Large intestine (tissue), 3 donors: ENCODE data around the gene SLC49A3. TPM values are rescaled to one million over a fixed set of nuclear protein-coding genes. Genes with fewer than 3 reads are reported as not detected.

ENCODE experiments used
- DNase-seq, 2 donors: peaks; one replicate each; pipeline versions ENCODE4 v3.0.0 to v3.0.0-alpha.2; 2013
- H3K27ac ChIP-seq: one replicate; pipeline ENCODE4 v1.5.1; 2013; ENCODE audit warnings: low read length
- H3K27me3 ChIP-seq: 2 replicates; pipeline ENCODE4 v1.6.1; 2013; ENCODE audit warnings: low read length; ENCODE audit not compliant: control insufficient read depth, insufficient read depth
- H3K36me3 ChIP-seq: 2 replicates; pipeline ENCODE4 v1.6.1; 2013; ENCODE audit warnings: low read length; ENCODE audit not compliant: control insufficient read depth, insufficient read depth
- H3K4me1 ChIP-seq: one replicate; pipeline ENCODE4 v1.6.1; 2013; ENCODE audit warnings: low read length; ENCODE audit not compliant: control insufficient read depth, insufficient read depth
- H3K4me3 ChIP-seq: one replicate; pipeline ENCODE4 v1.5.1; 2013; ENCODE audit warnings: low read length
- H3K9me3 ChIP-seq: one replicate; pipeline ENCODE4 v1.6.1; 2013; ENCODE audit warnings: mild to moderate bottlenecking, low read depth, low read length, moderate library complexity; ENCODE audit not compliant: control insufficient read depth
- WGBS: methylation state at CpG from one replicate; pipeline ENCODE4 v1.1.5; 2013; ENCODE audit warnings: low lambda C conversion rate; ENCODE audit not compliant: insufficient coverage; 5-methylcytosine and 5-hydroxymethylcytosine counted together
- polyA plus RNA-seq: library from polyadenylated mRNA; unstranded; fragments of 120-200 nt; gene quantifications from one replicate; pipeline ENCODE4 v1.2.1, GENCODE V29; 2013

The SLC49A3 gene
- polyA plus RNA-seq, 1 donor, result 4.6 TPM

DNA sequence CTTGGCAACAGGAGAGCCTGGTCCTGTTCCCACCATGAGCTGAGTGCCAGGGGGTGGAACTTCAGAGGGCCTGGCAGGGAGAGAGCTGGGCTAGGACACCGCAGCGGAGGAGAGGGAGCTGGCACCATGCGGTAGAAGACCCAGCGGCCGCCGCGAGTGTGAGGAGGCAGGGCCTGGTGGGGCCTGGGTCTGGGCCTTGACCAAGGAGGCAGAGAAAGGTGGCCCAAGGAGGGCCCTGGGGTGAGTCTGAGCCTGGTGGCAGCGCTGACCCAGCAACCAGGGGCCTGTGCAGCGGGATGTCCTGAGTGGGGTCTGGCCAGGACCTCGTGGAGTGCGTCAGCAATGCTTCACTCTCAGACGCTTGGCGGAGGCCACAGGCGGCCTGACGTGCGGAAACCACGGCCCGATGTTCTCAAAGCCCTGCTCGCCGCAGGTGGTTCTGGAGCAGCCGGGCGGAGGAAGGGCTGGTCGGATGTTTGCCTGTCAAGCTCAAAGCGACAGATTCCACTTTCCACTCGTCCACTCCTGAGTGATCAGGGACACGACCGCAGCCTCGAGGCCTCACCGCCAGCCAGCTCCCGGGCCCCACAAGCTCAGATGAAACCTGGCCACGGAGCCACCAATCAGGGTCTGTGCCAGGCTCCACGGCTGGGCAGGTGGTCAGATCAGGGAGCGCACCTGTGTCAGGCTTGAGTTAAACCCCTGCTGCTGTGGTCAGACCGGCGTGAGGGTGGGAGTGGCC lies 35.7 kb downstream of the SLC49A3 start:
- Histone ChIP-seq H3K4me3 (no peak overlapping the region), H3K36me3 (no peaks in the 10 kb centered on the region), H3K27me3 (peaks cover 59% of the 10 kb centered on the region), H3K27ac (no peak overlapping the region), H3K4me1 (no peaks in the 10 kb centered on the region), H3K9me3 (peaks cover 10% of the 10 kb centered on the region)
- WGBS, result no CpG with 5 or more reads among the region's 35 CpGs
- DNase-seq, result no peak

DNA sequence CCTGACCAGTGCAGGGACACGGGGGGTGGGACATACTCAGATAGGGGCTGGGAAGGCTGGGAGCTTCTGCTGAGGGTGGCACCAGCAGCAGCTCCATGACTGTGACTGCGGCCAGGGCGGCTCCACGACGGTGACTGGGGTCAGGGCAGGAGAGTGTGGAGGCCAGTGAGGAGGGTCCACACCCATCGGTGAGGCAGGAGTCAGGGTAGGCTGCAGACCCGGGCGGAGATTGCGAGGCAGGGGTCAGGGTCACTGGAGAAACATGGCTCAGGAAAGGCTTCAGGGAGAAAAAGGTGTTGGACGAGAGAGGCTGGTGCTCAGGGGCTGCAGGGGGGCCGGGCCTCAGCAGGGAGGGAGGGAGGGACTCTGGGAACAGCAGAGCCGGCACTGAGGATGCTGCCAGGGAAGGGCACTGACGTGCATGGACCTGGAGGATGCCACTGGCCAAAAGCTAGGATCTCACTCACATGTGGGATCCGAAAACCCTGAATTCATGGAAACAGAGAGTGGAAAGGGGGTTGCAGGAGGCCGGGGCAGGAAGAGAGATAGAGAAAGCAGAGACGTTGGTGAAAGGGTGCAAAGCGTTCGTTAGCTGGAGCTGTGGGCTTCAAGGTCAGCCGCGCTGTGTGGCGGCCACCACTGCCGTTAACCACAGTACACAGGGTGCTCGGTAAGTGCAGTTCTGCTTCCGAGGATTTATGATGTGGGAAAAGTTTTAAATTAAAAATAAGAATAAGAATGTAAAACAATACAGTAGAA lies 36.9 kb downstream of the SLC49A3 start:
- no peak for DNase-seq
- Histone ChIP-seq H3K27ac (no peak overlapping the region), H3K27me3 (peaks cover 64% of the 10 kb centered on the region), H3K36me3 (no peaks in the 10 kb centered on the region), H3K4me3 (no peak overlapping the region), H3K9me3 (peaks cover 8% of the 10 kb centered on the region), H3K4me1 (no peaks in the 10 kb centered on the region)
- WGBS, result 51% methylated on average over 4 of the region's 24 CpGs

DNA sequence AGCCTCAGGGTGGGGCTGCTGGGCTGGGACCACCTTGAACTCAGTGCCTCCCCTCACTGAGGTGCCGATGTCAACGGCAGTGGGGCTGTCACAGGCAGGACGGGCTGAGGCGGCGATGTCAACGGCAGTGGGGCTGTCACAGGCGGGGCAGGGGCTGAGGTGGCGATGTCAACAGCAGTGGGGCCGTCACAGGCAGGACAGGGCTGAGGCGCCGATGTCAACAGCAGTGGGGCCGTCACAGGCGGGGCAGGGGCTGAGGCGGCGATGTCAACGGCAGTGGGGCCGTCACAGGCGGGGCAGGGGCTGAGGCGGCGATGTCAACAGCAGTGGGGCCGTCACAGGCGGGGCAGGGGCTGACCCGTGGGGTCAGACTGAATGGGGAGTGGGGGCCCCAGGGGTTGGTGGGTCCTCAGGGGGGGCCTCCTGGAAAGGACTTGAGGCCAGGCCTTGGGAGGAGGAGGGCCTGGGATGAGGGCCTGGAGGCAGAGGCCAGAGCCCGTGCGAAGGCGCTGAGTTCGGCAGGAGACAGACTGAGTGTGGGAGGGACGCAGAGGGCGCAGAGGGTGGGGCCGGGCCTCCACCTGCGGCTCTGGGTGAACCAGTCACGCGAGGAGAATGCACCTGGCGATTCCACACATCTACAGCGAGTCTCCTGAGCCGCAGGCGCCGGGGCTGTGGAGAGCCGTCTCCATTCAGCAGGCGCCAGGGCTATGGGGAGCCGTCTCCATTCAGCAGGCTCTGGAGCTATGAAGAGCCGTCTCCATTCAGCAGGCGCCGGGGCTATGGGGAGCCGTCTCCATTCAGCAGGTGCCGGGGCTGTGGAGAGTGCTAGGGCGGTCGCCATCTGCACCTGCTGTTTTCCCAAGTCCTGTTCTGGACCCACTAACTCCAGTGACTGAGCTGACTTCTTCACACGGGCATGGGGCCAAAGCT lies 37.7 kb downstream of the SLC49A3 start:
- no CpG with 5 or more reads among the region's 49 CpGs for WGBS
- peaks cover 66% of the 10 kb centered on the region for H3K27me3 ChIP-seq
- H3K4me1 ChIP-seq, result no peaks in the 10 kb centered on the region
- H3K27ac ChIP-seq, result no peak overlapping the region
- no peak for DNase-seq
- no peak overlapping the region for H3K4me3 ChIP-seq
- no peaks in the 10 kb centered on the region for H3K36me3 ChIP-seq
- H3K9me3 ChIP-seq, result peaks cover 9% of the 10 kb centered on the region

DNA sequence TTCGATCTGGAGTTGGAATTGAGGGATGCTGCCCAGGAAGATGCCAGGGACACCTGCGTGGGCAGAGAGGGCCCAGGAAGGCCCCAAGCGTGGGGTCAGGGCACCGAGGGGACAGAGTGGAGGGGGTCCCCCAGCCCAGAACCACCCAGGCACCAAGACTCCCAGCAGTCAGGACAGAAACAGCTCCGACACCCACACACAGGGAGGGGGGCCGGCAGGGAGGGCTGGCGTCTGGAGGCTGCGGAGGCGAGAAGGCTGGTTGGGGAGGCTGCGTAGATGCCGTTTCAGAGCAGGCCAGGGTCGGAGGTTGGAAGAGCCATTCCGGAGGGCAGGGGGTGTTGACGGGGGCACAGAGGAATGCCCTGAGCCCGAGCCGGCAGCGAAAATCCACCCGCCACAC lies 38.5 kb downstream of the SLC49A3 start:
- H3K4me3 ChIP-seq, result no peak overlapping the region
- H3K4me1 ChIP-seq, result no peaks in the 10 kb centered on the region
- H3K9me3 ChIP-seq, result peaks cover 9% of the 10 kb centered on the region
- DNase-seq, result no peak
- H3K36me3 ChIP-seq, result no peaks in the 10 kb centered on the region
- H3K27me3 ChIP-seq, result peaks cover 61% of the 10 kb centered on the region
- WGBS, result 90% methylated on average over 2 of the region's 18 CpGs
- H3K27ac ChIP-seq, result no peak overlapping the region

DNA sequence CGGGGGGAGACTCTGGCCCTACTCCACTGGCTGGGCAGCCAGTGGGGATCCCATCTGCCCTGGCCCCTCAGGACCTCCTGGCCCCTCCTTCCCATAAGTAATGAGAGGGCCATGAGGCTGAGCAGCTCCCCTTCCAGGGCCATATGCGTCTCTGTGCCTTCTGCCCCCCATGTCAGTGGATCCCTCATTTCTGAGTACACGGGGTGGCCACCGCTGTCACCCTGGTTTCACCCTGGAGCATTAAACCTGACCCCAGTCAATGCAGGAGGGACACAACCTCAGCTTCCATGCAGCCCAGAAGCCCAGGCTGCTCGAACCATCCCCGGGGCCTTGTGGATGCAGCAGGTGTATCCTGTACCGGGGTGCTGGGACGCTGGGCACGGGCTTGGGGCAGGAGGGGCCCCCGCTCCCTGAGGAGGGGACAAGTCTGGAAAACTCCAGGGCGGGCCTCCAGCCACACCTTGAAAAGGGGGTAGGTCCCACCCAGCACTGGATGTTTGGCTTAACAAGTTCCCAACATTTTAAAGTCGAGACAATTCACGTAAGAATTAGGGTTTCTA lies 39.1 kb downstream of the SLC49A3 start:
- DNase-seq, result no peak

GRCh38 chr4:649293-649625 lies 39.7 kb downstream of the SLC49A3 start:
- Histone ChIP-seq H3K9me3 (peaks cover 9% of the 10 kb centered on the region), H3K36me3 (no peaks in the 10 kb centered on the region), H3K27ac (no peak overlapping the region), H3K4me1 (no peaks in the 10 kb centered on the region), H3K4me3 (no peak overlapping the region), H3K27me3 (peaks cover 56% of the 10 kb centered on the region)
- DNase-seq, result no peak
- no CpG with 5 or more reads among the region's 7 CpGs for WGBS

More for the DNA sequence above, 39.1 kb downstream of the SLC49A3 start:
- Histone ChIP-seq H3K9me3 (peaks cover 9% of the 10 kb centered on the region), H3K4me1 (no peaks in the 10 kb centered on the region), H3K4me3 (no peak overlapping the region), H3K27ac (no peak overlapping the region), H3K27me3 (peaks cover 57% of the 10 kb centered on the region), H3K36me3 (no peaks in the 10 kb centered on the region)
- WGBS, result no CpG with 5 or more reads among the region's 13 CpGs

DNA sequence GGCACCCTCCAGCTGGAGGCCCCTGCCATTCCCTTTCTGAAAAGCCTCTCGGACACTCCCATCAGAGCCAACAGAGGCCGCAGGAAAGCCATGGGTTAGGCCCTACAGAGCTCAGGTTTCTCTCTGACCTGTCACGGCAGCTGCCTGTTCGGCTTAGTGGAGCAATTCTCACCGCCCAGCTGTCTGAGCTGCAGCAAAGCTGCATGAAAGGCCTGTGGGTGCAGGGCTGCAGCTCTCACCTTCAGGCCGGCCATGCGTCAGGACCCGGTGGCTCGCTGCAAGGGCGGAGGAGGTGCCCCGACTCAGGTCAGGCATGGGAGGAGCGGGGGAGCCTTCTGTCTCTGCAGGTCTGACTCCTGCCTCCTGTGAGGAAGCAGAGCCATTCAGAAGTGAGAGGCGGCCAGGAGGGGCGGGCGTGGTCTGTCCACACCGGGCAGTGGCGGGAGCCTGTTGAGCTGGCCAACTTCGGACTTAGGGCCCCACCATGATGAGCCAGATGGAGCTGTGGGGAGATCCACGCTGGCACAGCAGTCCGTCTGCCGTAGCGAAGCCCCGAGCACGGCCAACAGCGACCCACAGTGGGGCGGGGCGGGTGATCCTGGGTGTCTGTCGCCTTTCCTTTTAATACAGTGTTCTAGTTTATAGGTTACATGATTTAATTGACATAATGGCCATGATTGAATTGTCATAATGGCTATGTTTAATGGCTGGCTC lies 40.2 kb downstream of the SLC49A3 start:
- Histone ChIP-seq H3K4me3 (no peak overlapping the region), H3K36me3 (no peaks in the 10 kb centered on the region), H3K27me3 (peaks cover 56% of the 10 kb centered on the region), H3K4me1 (no peaks in the 10 kb centered on the region), H3K9me3 (peaks cover 9% of the 10 kb centered on the region), H3K27ac (no peak overlapping the region)
- no peak for DNase-seq
- no CpG with 5 or more reads among the region's 28 CpGs for WGBS

- Histone ChIP-seq H3K27me3 (peaks cover 47% of the 10 kb centered on the region), H3K4me1 (no peaks in the 10 kb centered on the region), H3K27ac (no peak overlapping the region), H3K36me3 (no peaks in the 10 kb centered on the region), H3K9me3 (peaks cover 9% of the 10 kb centered on the region), H3K4me3 (no peak overlapping the region)
- DNase-seq, result no peak
- no CpG with 5 or more reads among the region's 13 CpGs for WGBS
Measured at GRCh38 chr4:647481-647880, 41.5 kb downstream of the SLC49A3 start.

- DNase-seq, result no peak
- Histone ChIP-seq H3K4me3 (no peak overlapping the region), H3K27me3 (peaks cover 39% of the 10 kb centered on the region), H3K4me1 (no peaks in the 10 kb centered on the region), H3K9me3 (peaks cover 6% of the 10 kb centered on the region), H3K36me3 (no peaks in the 10 kb centered on the region), H3K27ac (no peak overlapping the region)
- 73% methylated on average over 15 of the region's 32 CpGs for WGBS
Measured at GRCh38 chr4:646460-646859, 42.5 kb downstream of the SLC49A3 start.
